Stimulated activated naive CD4-positive, alpha-beta T cell (primary cell): ENCODE results near the gene TCL1B.
"Not testable (repeated sequence)": the region's sequence is repeated elsewhere in the genome, so short reads cannot be mapped to it uniquely, and the experiment has no call there.

Source experiments
- DNase-seq, 6 experiments: peaks; one replicate each; lab custom pipeline; 2025; lab: John Stamatoyannopoulos, UW

TCL1B gene

GRCh38 chr14:95703341-95703740, 17.1 kb downstream of the TCL1B start:
- no peak for DNase-seq

GRCh38 chr14:95703805-95704204, 17.6 kb downstream of the TCL1B start:
- DNase-seq: no peak

- no peak for DNase-seq
These were observed 19.3 kb downstream of the TCL1B start for GRCh38 chr14:95705518-95705917.

- DNase-seq: no peak
These were observed 21.1 kb downstream of the TCL1B start for GRCh38 chr14:95707327-95707726.

GRCh38 chr14:95710106-95710505, 23.9 kb downstream of the TCL1B start:
- no peak for DNase-seq

GRCh38 chr14:95711476-95712176, 25.4 kb downstream of the TCL1B start:
- no peak for DNase-seq

GRCh38 chr14:95712398-95712797, 26.2 kb downstream of the TCL1B start:
- DNase-seq: no peak

- DNase-seq: no peak
These were observed 27.6 kb downstream of the TCL1B start, which contains the start of gene TCL1A for GRCh38 chr14:95713596-95714371. TSS of gene TCL1A (minus strand) at chr14:95714125. CDS start at chr14:95714066, 59 bp downstream.

GRCh38 chr14:95722525-95723190, 36.4 kb downstream of the TCL1B start:
- no peak for DNase-seq

- DNase-seq: no peak
These were observed 39.6 kb downstream of the TCL1B start for GRCh38 chr14:95725685-95726336.

GRCh38 chr14:95727056-95727700, 41.0 kb downstream of the TCL1B start:
- DNase-seq: no peak

- not testable (repeated sequence) for DNase-seq
These were observed 43.3 kb downstream of the TCL1B start for GRCh38 chr14:95729402-95730028.

GRCh38 chr14:95730126-95730525, 43.9 kb downstream of the TCL1B start:
- no peak for DNase-seq

- DNase-seq: no peak
These were observed 47.0 kb downstream of the TCL1B start for GRCh38 chr14:95733212-95733611.

GRCh38 chr14:95739356-95739755, 53.1 kb downstream of the TCL1B start:
- no peak for DNase-seq

GRCh38 chr14:95741038-95741490, 54.8 kb downstream of the TCL1B start:
- DNase-seq: no peak

- no peak for DNase-seq
These were observed 55.6 kb downstream of the TCL1B start for GRCh38 chr14:95741781-95742180.
